Smooth muscle cell (in vitro differentiated cells): ENCODE data around the gene FASTKD2. TPM values are rescaled to one million over a fixed set of nuclear protein-coding genes. Genes with fewer than 3 reads are reported as not detected.

Source experiments
- DNase-seq: peaks from one replicate; lab custom pipeline; 2025; ENCODE audit not compliant: unreplicated experiment; lab: John Stamatoyannopoulos, UW
- H2AFZ ChIP-seq: fragments of 200-600 bp; sonication (generic); 2 replicates; pipeline ENCODE4 v1.6.0; 2016; ENCODE audit warnings: antibody characterized with exemption, low read depth, mild to moderate bottlenecking
- H3F3A ChIP-seq: fragments of 200-600 bp; sonication (generic); 2 replicates; pipeline ENCODE4 v1.6.0; 2017; ENCODE audit warnings: antibody characterized with exemption, low read depth
- H3K27ac ChIP-seq: fragments of 200-600 bp; sonication (generic); 2 replicates; pipeline ENCODE4 v1.5.1; 2016; ENCODE audit warnings: low read depth, mild to moderate bottlenecking
- H3K27me3 ChIP-seq: fragments of 200-600 bp; sonication (generic); 2 replicates; pipeline ENCODE4 v1.6.1; 2016; ENCODE audit warnings: low read depth, mild to moderate bottlenecking
- H3K36me3 ChIP-seq: fragments of 200-600 bp; sonication (generic); 2 replicates; pipeline ENCODE4 v1.5.1; 2016; ENCODE audit warnings: low read depth
- H3K4me1 ChIP-seq: fragments of 200-600 bp; sonication (generic); 2 replicates; pipeline ENCODE4 v1.5.1; 2016; ENCODE audit warnings: low read depth
- H3K4me2 ChIP-seq: fragments of 200-600 bp; sonication (generic); 2 replicates; pipeline ENCODE4 v1.6.0; 2016; ENCODE audit warnings: mild to moderate bottlenecking
- H3K4me3 ChIP-seq: fragments of 200-600 bp; sonication (generic); 2 replicates; pipeline ENCODE4 v1.5.1; 2016; ENCODE audit warnings: mild to moderate bottlenecking
- H3K79me2 ChIP-seq: fragments of 200-600 bp; sonication (generic); 2 replicates; pipeline ENCODE4 v1.6.0; 2016; ENCODE audit warnings: low read depth, mild to moderate bottlenecking
- H3K9ac ChIP-seq: fragments of 200-600 bp; sonication (generic); 2 replicates; pipeline ENCODE4 v1.6.0; 2016; ENCODE audit warnings: low read depth
- H3K9me3 ChIP-seq: fragments of 200-600 bp; sonication (generic); replicated peaks from 2 replicates; pipeline ENCODE4 v1.5.1; 2016; ENCODE audit warnings: low read depth
- H4K20me1 ChIP-seq: fragments of 200-600 bp; sonication (generic); 2 replicates; pipeline ENCODE4 v1.6.0; 2016; ENCODE audit warnings: low read depth
- WGBS: methylation state at CpG from one replicate; pipeline ENCODE4 v1.1.7; 2016; ENCODE audit warnings: low lambda C conversion rate; 5-methylcytosine and 5-hydroxymethylcytosine counted together
- polyA plus RNA-seq: library from polyadenylated mRNA; unstranded; fragments of >200 nt; fragmentation: Nextera tagmentation; extraction: Ambion mirVana; gene quantifications from 2 replicates; pipeline ENCODE4 v1.2.1, GENCODE V29; 2016
- total RNA-seq: library from RNA; depleted of rRNA; stranded (reverse); fragments of >200 nt; gene quantifications from 2 replicates; pipeline ENCODE4 v1.2.3, GENCODE V29; 2014
- TF ChIP-seq, protein P1 (sequence below): fragments of 200-600 bp; sonication (generic); IDR thresholded peaks from 2 replicates; pipeline ENCODE4 v1.5.1; 2017; ENCODE audit warnings: borderline replicate concordance, mild to moderate bottlenecking, antibody characterized with exemption; ENCODE audit not compliant: insufficient read depth, poor library complexity, severe bottlenecking

FASTKD2 gene
- total and polyA plus RNA-seq, 2 experiments from 2014 or later = 15.7 to 32.5 TPM

- no peaks in the 10 kb centered on the region for H3K79me2 ChIP-seq
- no peak overlapping the region for H2AFZ ChIP-seq
- DNase-seq = no peak
- TF ChIP-seq, protein P1, sequence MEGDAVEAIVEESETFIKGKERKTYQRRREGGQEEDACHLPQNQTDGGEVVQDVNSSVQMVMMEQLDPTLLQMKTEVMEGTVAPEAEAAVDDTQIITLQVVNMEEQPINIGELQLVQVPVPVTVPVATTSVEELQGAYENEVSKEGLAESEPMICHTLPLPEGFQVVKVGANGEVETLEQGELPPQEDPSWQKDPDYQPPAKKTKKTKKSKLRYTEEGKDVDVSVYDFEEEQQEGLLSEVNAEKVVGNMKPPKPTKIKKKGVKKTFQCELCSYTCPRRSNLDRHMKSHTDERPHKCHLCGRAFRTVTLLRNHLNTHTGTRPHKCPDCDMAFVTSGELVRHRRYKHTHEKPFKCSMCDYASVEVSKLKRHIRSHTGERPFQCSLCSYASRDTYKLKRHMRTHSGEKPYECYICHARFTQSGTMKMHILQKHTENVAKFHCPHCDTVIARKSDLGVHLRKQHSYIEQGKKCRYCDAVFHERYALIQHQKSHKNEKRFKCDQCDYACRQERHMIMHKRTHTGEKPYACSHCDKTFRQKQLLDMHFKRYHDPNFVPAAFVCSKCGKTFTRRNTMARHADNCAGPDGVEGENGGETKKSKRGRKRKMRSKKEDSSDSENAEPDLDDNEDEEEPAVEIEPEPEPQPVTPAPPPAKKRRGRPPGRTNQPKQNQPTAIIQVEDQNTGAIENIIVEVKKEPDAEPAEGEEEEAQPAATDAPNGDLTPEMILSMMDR = no peak
- H3K4me1 ChIP-seq = no peaks in the 10 kb centered on the region
- H3K9me3 ChIP-seq = no peaks in the 10 kb centered on the region
- no peaks in the 10 kb centered on the region for H3K36me3 ChIP-seq
- H4K20me1 ChIP-seq = no peaks in the 10 kb centered on the region
- 78% methylated on average over 2 of the region's 2 CpGs for WGBS
- H3K27ac ChIP-seq = no peak overlapping the region
- H3K27me3 ChIP-seq = no peaks in the 10 kb centered on the region
- no peak overlapping the region for H3K9ac ChIP-seq
- H3K4me3 ChIP-seq = no peak overlapping the region
- no peaks in the 10 kb centered on the region for H3F3A ChIP-seq
- H3K4me2 ChIP-seq = no peak overlapping the region
Measured at GRCh38 chr2:206820807-206821206, 55.4 kb downstream of the FASTKD2 start.

DNA sequence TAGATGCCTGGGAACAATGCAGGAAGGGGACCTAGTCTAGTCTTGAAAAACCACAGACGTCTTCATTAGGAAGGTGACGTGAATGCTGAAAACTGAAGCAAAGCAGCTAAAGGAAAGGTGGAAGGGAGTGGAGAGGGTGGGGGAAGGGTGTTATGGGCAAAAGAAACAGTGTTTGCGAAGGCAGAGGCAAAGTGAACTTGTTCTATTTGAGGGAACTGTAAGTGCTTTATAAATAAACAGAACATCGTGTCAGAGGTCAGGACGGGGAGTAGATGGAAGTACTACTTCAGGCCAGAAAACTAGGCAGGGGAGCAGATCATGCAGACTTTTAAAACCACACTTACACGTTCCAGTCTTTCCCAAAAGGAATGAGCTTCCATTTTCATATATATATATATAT, 57.8 kb downstream of the FASTKD2 start:
- H3K9ac ChIP-seq = no peak overlapping the region
- H3K27ac ChIP-seq = no peak overlapping the region
- no peak overlapping the region for H2AFZ ChIP-seq
- no peaks in the 10 kb centered on the region for H3K79me2 ChIP-seq
- no peaks in the 10 kb centered on the region for H3K4me1 ChIP-seq
- DNase-seq = no peak
- H3F3A ChIP-seq = no peaks in the 10 kb centered on the region
- 66% methylated on average over 6 of the region's 6 CpGs for WGBS
- H4K20me1 ChIP-seq = no peaks in the 10 kb centered on the region
- H3K9me3 ChIP-seq = no peaks in the 10 kb centered on the region
- H3K27me3 ChIP-seq = no peaks in the 10 kb centered on the region
- TF ChIP-seq, protein P1 = no peak
- no peak overlapping the region for H3K4me2 ChIP-seq
- no peaks in the 10 kb centered on the region for H3K36me3 ChIP-seq
- no peak overlapping the region for H3K4me3 ChIP-seq

DNA sequence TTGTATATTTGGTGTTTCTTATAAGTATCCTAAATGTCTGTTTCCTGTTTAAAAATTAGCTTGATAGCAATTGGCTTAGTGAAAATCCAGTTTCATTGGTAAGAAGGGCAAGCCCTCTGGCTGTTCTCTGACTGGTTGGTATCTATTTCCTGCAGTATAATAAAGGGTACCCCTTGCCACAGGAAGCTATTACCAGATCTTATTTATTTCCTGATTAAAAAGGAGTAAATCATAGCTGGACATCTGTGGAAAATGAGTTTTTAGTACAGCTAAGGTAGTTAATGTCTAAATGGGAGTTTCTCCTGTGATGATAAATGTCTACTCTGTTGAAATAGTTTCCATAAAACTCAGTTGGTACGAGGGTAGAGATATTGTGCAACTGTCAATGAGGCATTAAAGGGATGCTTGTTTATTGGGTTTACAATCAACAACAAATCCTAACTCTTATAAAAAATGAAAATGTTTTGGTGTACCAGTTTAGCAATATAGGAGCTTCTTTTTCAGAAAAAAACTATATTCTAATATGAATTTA, 58.7 kb downstream of the FASTKD2 start:
- H3K4me2 ChIP-seq = no peak overlapping the region
- H3F3A ChIP-seq = no peaks in the 10 kb centered on the region
- TF ChIP-seq, protein P1 = no peak
- no peaks in the 10 kb centered on the region for H3K27me3 ChIP-seq
- no peak overlapping the region for H2AFZ ChIP-seq
- WGBS = 61% methylated on average over 1 of the region's 1 CpG
- no peaks in the 10 kb centered on the region for H3K79me2 ChIP-seq
- no peak overlapping the region for H3K9ac ChIP-seq
- no peaks in the 10 kb centered on the region for H3K4me1 ChIP-seq
- H3K36me3 ChIP-seq = no peaks in the 10 kb centered on the region
- DNase-seq = no peak
- H3K9me3 ChIP-seq = no peaks in the 10 kb centered on the region
- H3K27ac ChIP-seq = no peak overlapping the region
- H4K20me1 ChIP-seq = no peaks in the 10 kb centered on the region
- H3K4me3 ChIP-seq = no peak overlapping the region

- WGBS = 97% methylated on average over 5 of the region's 5 CpGs
- no peaks in the 10 kb centered on the region for H4K20me1 ChIP-seq
- no peak overlapping the region for H3K9ac ChIP-seq
- no peak overlapping the region for H3K4me3 ChIP-seq
- no peak overlapping the region for H2AFZ ChIP-seq
- H3K79me2 ChIP-seq = no peaks in the 10 kb centered on the region
- H3K9me3 ChIP-seq = no peaks in the 10 kb centered on the region
- no peaks in the 10 kb centered on the region for H3K36me3 ChIP-seq
- no peak overlapping the region for H3K27ac ChIP-seq
- DNase-seq = no peak
- no peaks in the 10 kb centered on the region for H3K27me3 ChIP-seq
- no peak overlapping the region for H3K4me2 ChIP-seq
- no peaks in the 10 kb centered on the region for H3F3A ChIP-seq
- TF ChIP-seq, protein P1 = no peak
- no peaks in the 10 kb centered on the region for H3K4me1 ChIP-seq
Measured at GRCh38 chr2:206824993-206825392, 59.6 kb downstream of the FASTKD2 start.
